MM.1S (cell line): Measurements from ENCODE around the gene MON2.

Experiments
- EZH2phosphoT487 ChIP-seq: fragments of 300-600 bp; sonication (generic); IDR thresholded peaks from 2 replicates; pipeline ENCODE4 v1.6.1; 2018; ENCODE audit warnings: antibody characterized with exemption, low read length
- TF ChIP-seq, protein P1 (sequence below): fragments of 300-600 bp; sonication (generic); IDR thresholded peaks from 2 replicates; pipeline ENCODE4 v1.5.1; 2016; ENCODE audit warnings: antibody characterized with exemption, low read length, mixed read lengths

DNA sequence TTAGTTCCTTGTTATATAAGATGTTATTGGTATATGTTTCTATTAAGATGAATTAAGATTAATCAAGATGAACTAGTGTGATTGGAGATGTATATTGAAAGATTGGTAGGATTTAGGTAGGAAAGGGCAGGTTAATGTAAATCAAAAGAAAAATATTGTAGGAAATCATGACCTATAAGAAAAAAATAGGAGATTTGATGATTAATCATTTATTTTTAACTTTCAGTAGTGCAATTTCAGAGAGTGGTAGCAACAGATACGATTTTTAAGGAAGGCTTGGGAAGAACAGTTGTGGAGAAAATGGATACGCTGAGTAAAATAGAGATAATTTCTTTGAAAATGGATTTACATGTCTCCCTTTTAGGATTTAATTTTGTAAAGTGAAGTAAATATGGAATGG is 73.7 kb downstream of the MON2 start:
- TF ChIP-seq, protein P1, sequence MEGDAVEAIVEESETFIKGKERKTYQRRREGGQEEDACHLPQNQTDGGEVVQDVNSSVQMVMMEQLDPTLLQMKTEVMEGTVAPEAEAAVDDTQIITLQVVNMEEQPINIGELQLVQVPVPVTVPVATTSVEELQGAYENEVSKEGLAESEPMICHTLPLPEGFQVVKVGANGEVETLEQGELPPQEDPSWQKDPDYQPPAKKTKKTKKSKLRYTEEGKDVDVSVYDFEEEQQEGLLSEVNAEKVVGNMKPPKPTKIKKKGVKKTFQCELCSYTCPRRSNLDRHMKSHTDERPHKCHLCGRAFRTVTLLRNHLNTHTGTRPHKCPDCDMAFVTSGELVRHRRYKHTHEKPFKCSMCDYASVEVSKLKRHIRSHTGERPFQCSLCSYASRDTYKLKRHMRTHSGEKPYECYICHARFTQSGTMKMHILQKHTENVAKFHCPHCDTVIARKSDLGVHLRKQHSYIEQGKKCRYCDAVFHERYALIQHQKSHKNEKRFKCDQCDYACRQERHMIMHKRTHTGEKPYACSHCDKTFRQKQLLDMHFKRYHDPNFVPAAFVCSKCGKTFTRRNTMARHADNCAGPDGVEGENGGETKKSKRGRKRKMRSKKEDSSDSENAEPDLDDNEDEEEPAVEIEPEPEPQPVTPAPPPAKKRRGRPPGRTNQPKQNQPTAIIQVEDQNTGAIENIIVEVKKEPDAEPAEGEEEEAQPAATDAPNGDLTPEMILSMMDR: no peak
- no peak for TF ChIP-seq EZH2phosphoT487
